ENCODE measurements around the gene SERINC4.

- TF ChIP-seq PATZ1 (CRISPR knock-in tag; IDR thresholded peaks at IDR 0.05; ENCODE audit: borderline replicate concordance): no peak
- no peak for TF ChIP-seq GLIS3 (CRISPR knock-in tag; IDR thresholded peaks at IDR 0.05)
- TF ChIP-seq ZNF565 (CRISPR knock-in tag; conservative IDR thresholded peaks at IDR 0.05; ENCODE audit: low read depth): no peak
- TF ChIP-seq ZNF70 (CRISPR knock-in tag; IDR thresholded peaks at IDR 0.05): no peak
- no peak for TF ChIP-seq ARNTL (CRISPR knock-in tag; IDR thresholded peaks at IDR 0.05; ENCODE audit: borderline replicate concordance, low read depth)
- no peak for TF ChIP-seq ISL1 (CRISPR knock-in tag; IDR thresholded peaks at IDR 0.05)
- TF ChIP-seq ZFP30 (CRISPR knock-in tag; IDR thresholded peaks at IDR 0.05): no peak
- no peak for TF ChIP-seq ZNF8 (CRISPR knock-in tag; IDR thresholded peaks at IDR 0.05)
- TF ChIP-seq CSDC2 (CRISPR knock-in tag; IDR thresholded peaks at IDR 0.05): no peak
- no peak for TF ChIP-seq ZFP3 (CRISPR knock-in tag; IDR thresholded peaks at IDR 0.05)
- no peak for TF ChIP-seq TOX (CRISPR knock-in tag; IDR thresholded peaks at IDR 0.05; ENCODE audit: borderline replicate concordance)
- TF ChIP-seq OSR1 (CRISPR knock-in tag; IDR thresholded peaks at IDR 0.05): no peak
These were observed 23.8 kb downstream of the SERINC4 start for GRCh38 chr15:43776101-43776717.
